Measurements from ENCODE around the gene DNAJC5G. TPM values are rescaled to one million over a fixed set of nuclear protein-coding genes. Genes with fewer than 3 reads are reported as not detected.
"Not testable (repeated sequence)": the region's sequence is repeated elsewhere in the genome, so short reads cannot be mapped to it uniquely, and the experiment has no call there.

Gene DNAJC5G
- total RNA-seq, 1 donor from 2014 or later = not detected

DNA sequence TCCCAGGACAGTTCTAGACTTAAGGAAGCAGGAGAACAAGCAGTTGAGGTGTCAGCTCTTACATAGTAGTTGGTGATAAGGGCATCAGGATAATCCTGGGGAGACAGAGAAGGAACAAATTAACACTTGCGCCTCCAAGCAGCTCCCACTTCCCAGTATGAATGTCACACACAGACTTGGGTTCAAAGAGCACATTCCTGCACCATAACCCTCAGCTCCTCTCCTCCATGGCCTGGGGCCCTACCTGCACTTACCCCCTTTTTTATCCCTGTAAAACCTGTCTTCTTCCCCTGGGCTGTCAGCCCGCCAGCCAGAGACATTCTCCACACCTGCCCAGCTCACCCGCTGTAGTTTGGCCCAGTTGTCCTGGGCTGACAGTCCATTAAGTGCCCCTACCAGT is 36.9 kb downstream of the DNAJC5G start:
- ATAC-seq = no peak

GRCh38 chr2:27313882-27314645 is 38.8 kb downstream of the DNAJC5G start:
- ATAC-seq = no peak

GRCh38 chr2:27314709-27315108 is 39.5 kb downstream of the DNAJC5G start:
- ATAC-seq = peak; percentile 18

- no peak for ATAC-seq
Measured at GRCh38 chr2:27315122-27315521, 39.9 kb downstream of the DNAJC5G start.

DNA sequence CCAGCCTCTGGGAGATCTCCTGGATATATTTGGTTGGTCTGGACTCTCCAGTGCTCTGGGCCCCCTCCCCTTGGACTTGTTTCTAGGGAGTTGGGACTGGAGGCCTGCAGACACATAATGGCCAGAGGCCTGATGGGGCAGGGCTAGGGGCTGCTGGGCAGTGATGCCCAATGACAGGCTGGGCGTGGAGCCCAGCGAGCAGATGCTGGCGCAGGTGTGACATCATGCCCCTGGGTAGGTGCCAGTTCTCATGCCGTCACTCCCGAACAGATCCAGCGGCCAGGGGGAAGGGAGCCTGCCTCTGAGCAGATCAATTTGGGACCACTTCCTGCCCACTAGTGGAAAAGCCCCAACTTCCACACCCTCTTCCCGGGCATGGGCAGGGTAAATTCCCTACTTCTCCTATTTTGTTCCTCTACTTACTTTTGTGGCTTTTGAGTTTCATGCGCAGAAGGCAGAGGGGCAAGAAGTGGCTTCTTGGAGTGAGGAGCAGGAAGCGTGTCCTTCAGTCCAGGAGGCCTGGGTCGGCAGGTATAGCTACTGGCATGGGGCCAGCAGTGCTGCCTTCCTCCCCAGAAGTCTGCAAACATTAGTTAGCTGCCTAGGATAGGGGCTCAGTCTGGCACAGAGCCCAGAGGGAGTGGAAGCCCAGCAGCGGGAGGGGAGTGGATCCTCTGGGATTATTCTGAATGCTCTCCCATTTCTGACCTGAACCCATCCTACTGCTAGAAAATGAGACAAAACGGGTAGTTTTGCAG is 41.6 kb downstream of the DNAJC5G start:
- ATAC-seq = no peak

DNA sequence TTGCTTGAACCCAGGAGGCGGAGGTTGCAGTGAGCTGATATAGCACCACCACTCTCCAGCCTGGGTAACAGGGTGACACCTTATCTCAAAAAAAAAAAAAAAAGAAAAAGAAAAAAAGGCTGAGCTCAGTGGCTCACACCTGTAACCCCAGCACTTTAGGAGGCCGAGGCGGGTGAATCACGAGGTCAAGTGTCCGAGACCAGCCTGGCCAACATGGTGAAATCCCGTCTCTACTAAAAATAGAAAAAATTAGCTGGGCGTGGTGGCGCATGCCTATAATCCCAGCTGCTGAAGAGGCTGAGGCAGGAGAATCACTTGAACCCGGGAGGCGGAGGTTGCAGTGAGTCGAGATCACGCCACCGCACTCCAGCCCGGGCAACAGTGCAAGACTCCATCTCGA is 44.6 kb downstream of the DNAJC5G start:
- ATAC-seq = not testable (repeated sequence)

DNA sequence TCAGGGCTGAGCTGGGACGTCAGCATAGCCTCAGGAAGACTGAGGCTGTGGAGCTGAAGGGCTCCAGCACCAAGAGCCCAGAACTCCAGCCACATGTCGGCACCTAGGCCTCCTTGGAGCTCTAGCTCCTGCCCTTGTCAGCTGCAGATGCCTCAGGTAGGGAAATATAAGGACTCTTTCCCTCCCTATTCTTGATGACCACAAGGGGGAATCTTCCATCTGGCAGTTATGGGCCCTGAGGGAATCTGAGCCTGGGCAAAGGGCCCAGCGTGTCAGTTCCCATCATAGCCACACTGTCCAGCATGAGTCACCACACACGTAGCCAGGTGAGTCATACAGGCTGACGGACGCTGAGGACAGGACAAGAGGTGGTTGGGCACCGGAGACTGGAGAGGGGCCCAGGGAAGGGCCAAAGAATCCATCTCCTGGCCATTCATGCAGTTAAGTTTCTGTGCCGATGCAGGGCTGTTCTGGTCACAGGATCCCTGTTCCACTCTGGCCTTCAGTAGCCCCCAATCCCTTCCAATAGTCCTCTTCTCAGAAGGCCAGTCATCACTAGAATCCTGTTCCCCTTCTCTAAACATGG is 45.8 kb downstream of the DNAJC5G start:
- ATAC-seq = peak; percentile 77

GRCh38 chr2:27322301-27322765 is 47.1 kb downstream of the DNAJC5G start:
- ATAC-seq = peak; percentile 35

DNA sequence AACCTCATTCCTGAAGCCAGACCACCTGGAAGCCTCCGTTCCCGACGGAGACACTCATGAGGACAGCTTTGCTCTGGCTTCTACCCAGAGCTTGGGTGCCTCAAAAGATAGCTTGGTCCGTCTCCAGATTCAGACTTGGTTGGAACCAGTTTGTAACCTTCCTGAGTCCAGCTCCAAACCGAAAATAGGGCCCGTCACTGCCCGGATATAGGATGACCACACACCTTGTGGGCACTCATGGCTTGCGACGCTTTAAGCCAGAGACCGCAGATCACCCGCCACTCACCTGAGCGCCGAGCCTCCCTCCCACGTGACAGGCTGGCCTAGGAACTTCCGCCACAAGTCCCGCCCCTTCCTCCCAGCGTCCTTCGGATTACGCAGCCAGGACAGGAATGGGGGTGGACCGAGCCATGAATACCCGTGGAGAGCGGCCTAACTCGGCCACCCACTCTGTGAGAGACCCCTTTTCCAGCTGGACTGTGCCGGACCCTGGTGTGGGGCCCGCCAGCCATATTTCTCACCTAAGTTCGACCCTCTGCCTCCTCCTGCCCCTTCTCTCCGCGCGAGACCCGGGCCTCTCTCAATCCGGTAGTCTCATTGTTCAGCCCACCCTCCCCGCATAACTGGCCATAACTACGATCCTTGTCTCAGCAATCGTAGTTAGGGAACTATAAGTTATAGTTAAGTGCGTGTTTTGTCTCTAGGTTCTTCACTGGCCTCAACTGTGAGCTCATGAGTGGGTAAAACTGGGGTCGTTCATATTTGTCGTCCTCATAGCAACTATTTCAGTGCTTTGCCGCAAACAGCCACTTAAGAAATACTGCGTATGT is 47.7 kb downstream of the DNAJC5G start, which contains the start of gene MPV17:
MPV17 (minus strand) TSS at position 332 of the 830 bp plus-strand sequence. CDS start 580 bp downstream, outside the sequence.
- ATAC-seq = peak; percentile 93

- no peak for ATAC-seq
Measured at GRCh38 chr2:27323596-27324285, 48.5 kb downstream of the DNAJC5G start.

- no peak for ATAC-seq
Measured at GRCh38 chr2:27324720-27325119, 49.5 kb downstream of the DNAJC5G start.

Other genes starting within 250 kb of the DNAJC5G start
- 29.7 TPM for gene TMEM214, start 242.5 kb upstream of the DNAJC5G start, total RNA-seq
- gene AGBL5, start 223.8 kb upstream of the DNAJC5G start, total RNA-seq = 14.1 TPM
- gene OST4, start 203.8 kb upstream of the DNAJC5G start, total RNA-seq = 258 TPM
- gene EMILIN1, start 196.8 kb upstream of the DNAJC5G start, total RNA-seq = 3.0 TPM
- gene KHK, start 188.7 kb upstream of the DNAJC5G start, total RNA-seq = 3.5 TPM
- gene CGREF1, start 156.3 kb upstream of the DNAJC5G start, total RNA-seq = 0.96 TPM
- gene ABHD1, start 151.6 kb upstream of the DNAJC5G start, total RNA-seq = not detected
- gene PREB, start 140.8 kb upstream of the DNAJC5G start, total RNA-seq = 26.5 TPM
- gene PRR30, start 136.0 kb upstream of the DNAJC5G start, total RNA-seq = not detected
- not detected for gene TCF23, start 126.4 kb upstream of the DNAJC5G start, total RNA-seq
- 75.0 TPM for gene ATRAID, start 63.4 kb upstream of the DNAJC5G start, total RNA-seq
- gene SLC5A6, start 63.2 kb upstream of the DNAJC5G start, total RNA-seq = 15.6 TPM
- 26.7 TPM for gene CAD, start 58.1 kb upstream of the DNAJC5G start, total RNA-seq
- gene SLC30A3, start 12.4 kb upstream of the DNAJC5G start, total RNA-seq = not detected
- 0.16 TPM for gene TRIM54, start 7.0 kb downstream of the DNAJC5G start, total RNA-seq
- gene UCN, start 33.0 kb downstream of the DNAJC5G start, total RNA-seq = 0.56 TPM
- 42.7 TPM for gene MPV17, start 47.7 kb downstream of the DNAJC5G start, total RNA-seq
- gene GTF3C2, start 81.3 kb downstream of the DNAJC5G start, total RNA-seq = 50.8 TPM
- gene EIF2B4, start 94.9 kb downstream of the DNAJC5G start, total RNA-seq = 29.2 TPM
- 62.1 TPM for gene SNX17, start 95.2 kb downstream of the DNAJC5G start, total RNA-seq
- gene ZNF513, start 105.3 kb downstream of the DNAJC5G start, total RNA-seq = 11.4 TPM
- 57.3 TPM for gene PPM1G, start 134.2 kb downstream of the DNAJC5G start, total RNA-seq
- 86.6 TPM for gene NRBP1, start 153.2 kb downstream of the DNAJC5G start, total RNA-seq
- 26.0 TPM for gene KRTCAP3, start 166.9 kb downstream of the DNAJC5G start, total RNA-seq
- gene IFT172, start 214.3 kb downstream of the DNAJC5G start, total RNA-seq = 10.3 TPM
- gene FNDC4, start 219.8 kb downstream of the DNAJC5G start, total RNA-seq = 8.5 TPM
- 0.84 TPM for gene GCKR, start 221.4 kb downstream of the DNAJC5G start, total RNA-seq